T-helper 17 cell (primary cell): ENCODE data around the gene CD160. TPM values are rescaled to one million over a fixed set of nuclear protein-coding genes. Genes with fewer than 3 reads are reported as not detected.
"Not testable (repeated sequence)": the region's sequence is repeated elsewhere in the genome, so short reads cannot be mapped to it uniquely, and the experiment has no call there.

Experiments
- ATAC-seq: fragments of 150-1000 bp; cut with Tn5 transposase; 2 replicates; pipeline ENCODE4 v1.10.0; 2021; ENCODE audit warnings: mild to moderate bottlenecking, moderate library complexity
- DNase-seq, 3 donors: peaks; one replicate each; pipeline versions ENCODE4 v3.0.0 to v3.0.0-alpha.2; 2020 to 2021
- H3K9me3 ChIP-seq: one replicate; pipeline ENCODE4 v1.7.0; 2013; ENCODE audit warnings: low read length, mild to moderate bottlenecking; ENCODE audit not compliant: control insufficient read depth, poor library complexity, severe bottlenecking
- H3K27ac Mint-ChIP-seq: one replicate; pipeline ENCODE4 v1.8.0; 2022; ENCODE audit warnings: mild to moderate bottlenecking, moderate library complexity, mixed read lengths
- H3K27me3 Mint-ChIP-seq: one replicate; pipeline ENCODE4 v1.8.0; 2022; ENCODE audit warnings: mixed read lengths
- H3K36me3 Mint-ChIP-seq: one replicate; pipeline ENCODE4 v1.8.0; 2022; ENCODE audit warnings: low read depth, mixed read lengths
- H3K4me1 Mint-ChIP-seq: one replicate; pipeline ENCODE4 v1.8.0; 2022; ENCODE audit warnings: mild to moderate bottlenecking, mixed read lengths
- H3K4me3 Mint-ChIP-seq: one replicate; pipeline ENCODE4 v1.8.0; 2022; ENCODE audit warnings: mild to moderate bottlenecking, moderate library complexity, mixed read lengths
- total RNA-seq, 4 donors: library from RNA in 2 of 4; stranded (reverse) in 2 of 4; gene quantifications; one replicate each; pipeline ENCODE4 v1.2.3 and lab custom pipeline; 2022 to 2026

CD160 gene, protein sequence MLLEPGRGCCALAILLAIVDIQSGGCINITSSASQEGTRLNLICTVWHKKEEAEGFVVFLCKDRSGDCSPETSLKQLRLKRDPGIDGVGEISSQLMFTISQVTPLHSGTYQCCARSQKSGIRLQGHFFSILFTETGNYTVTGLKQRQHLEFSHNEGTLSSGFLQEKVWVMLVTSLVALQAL
- total RNA-seq, result under 1 TPM in 1 of 2 donors, not detected in 1; 0.20 TPM
- 0 reads per million in 2 donors for total RNA-seq (lab: John Stamatoyannopoulos, UW)

DNA sequence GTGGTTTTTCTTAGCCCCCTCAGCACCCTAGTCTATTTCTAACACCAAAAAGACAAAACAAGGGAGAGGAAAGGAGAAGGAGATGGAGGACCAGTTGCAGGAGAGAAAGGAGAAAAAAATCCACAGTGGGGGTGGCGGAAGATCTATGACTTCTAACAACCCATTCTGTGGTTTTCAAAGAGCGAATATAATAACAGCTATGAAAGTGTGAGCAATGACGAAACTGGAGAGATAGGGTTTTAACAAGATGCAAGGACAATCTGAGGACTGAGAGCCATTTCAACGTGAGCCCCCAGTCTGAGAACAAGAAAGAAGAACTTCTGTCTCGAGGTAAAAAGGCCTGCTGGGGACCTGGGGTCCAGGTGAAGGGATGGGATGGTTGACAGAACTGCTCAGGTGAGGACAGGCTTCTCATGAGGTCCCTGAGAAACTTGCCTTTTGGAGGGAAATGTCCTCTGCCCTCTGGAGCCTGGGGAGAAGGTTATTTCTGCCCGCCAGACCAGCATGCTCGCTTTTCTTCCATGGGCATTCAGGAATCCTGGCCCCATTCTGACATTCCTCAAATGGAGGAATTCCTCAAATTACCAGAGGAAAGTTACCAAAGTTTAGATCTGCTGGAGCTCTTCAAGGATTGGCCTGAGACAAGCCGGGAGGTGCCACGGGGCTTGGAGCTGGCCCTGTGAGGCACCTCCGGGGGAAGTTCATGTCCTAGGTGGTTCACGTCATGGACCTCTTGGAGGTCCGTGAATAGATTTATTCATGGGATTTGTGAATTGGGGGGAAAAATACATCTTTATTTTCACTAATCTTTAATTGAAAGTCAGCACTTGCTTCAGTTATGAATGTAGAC is at the start of gene CD160:
Gene CD160, plus strand, starts transcription at position 270 of the 850 bp plus-strand sequence. CDS start 8,829 bp downstream, outside the sequence.
- Mint-ChIP-seq H3K4me3 (no peak within 1 kb of the TSS), H3K27ac (peak within 1 kb of the TSS; percentile 16), H3K4me1 (peaks cover 13% of the 10 kb centered on the region), H3K27me3 (peaks cover 25% of the 10 kb centered on the region), H3K36me3 (no peaks in the 10 kb centered on the region)
- ATAC-seq (no peak), DNase-seq (no peak)
- H3K9me3 ChIP-seq, result no peaks in the 10 kb centered on the region

DNA sequence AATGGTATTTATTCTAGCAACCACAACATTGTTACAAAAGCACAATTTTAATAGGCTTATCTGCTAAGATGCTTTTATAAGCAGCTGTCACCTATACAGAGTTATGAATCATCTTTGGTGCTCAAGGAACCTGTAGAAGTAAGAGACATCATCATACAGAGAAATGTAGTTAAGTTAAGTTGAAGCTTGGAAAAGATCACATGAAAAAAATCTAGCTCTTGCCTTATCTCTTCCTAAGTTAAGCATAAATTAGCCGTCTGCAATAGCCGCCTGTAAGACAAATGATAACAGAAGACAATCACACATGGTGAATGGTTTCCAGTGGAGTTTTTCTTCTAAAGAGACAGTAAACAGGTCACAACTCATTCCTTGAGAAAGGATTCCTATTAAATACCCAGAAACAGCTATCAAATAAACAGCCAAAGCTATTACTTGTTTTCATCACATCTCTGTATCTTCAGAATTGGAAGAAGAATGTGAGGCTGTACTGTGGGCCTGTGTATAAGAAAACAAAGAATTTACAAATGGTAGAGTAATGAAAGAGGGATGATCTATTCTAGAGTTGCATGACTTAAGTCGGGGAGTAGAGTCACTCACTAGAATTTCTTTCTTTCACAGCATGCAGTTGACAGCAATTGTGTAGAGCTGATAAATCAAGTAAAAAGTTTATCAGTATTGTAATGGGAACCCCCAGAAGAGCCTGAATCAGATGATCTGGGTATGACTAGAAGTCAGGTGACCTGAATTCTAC is 48.1 kb upstream of the CD160 start:
- DNase-seq, H3K27me3 Mint-ChIP-seq, H3K9me3 ChIP-seq, H3K4me3 Mint-ChIP-seq, H3K4me1 Mint-ChIP-seq, ATAC-seq, H3K36me3 Mint-ChIP-seq, H3K27ac Mint-ChIP-seq: not testable (repeated sequence)

DNA sequence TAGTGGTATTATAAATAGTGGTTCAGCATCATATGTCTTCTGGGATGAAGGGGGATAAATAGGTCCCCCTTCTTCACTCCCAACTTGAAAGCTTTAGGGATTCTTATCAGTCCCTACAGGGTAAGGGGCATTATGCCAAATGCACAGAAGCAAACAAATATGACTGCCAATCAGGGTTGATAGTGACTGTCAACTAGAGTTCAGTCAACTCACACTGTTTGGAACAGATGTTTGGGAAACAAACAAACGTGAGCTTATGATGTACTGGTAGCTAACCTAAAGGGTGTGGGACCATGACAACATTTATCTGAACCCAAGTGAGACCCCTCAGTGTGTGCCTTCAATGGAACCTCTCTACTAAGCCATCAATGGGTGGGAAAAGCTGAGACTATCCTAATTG is 46.1 kb upstream of the CD160 start:
- not testable (repeated sequence) for H3K9me3 ChIP-seq, H3K27ac Mint-ChIP-seq, H3K4me1 Mint-ChIP-seq, DNase-seq, ATAC-seq, H3K27me3 Mint-ChIP-seq, H3K36me3 Mint-ChIP-seq, H3K4me3 Mint-ChIP-seq

DNA sequence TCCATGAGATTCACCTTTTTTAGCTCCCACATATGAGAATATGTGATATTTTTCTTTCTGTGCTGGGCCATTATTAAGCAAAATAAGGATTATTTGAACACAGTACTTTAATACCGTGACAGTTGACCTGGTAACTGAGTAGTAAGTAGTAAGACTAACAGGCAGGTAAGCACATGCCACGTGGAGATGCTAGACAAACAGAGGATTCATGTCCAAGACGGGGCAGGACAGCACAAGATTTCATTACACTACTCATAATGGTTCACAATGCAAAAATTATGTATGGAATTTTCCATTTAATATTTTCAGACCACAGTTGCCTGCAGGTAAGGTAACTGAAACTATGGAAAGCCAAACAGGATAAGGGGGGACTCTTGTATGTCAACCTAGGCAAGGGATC is 34.4 kb upstream of the CD160 start:
- not testable (repeated sequence) for H3K36me3 Mint-ChIP-seq, H3K27me3 Mint-ChIP-seq, H3K4me1 Mint-ChIP-seq, H3K4me3 Mint-ChIP-seq, H3K27ac Mint-ChIP-seq, DNase-seq, H3K9me3 ChIP-seq, ATAC-seq

DNA sequence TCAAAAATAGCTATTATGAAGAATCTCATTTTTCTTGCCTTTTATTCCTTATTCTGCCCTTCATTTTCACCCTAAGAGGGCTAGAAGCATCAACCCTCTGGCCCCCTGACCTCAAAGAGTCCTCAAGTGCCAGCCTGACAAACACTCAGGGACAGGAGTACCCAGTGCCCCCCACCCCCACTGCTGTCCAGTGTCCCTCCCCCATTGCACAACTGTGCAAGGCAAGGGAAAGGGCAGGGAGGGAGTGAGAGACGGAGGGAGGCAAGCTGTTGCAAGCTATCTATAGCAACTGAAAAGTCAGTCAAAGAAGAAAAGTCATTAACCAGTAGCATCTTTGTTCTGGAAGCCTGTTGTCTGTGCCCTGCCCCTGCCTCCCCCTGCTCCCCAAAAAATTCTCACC is 33.2 kb upstream of the CD160 start:
- not testable (repeated sequence) for H3K27me3 Mint-ChIP-seq, DNase-seq, ATAC-seq, H3K27ac Mint-ChIP-seq, H3K9me3 ChIP-seq, H3K36me3 Mint-ChIP-seq, H3K4me3 Mint-ChIP-seq
- H3K4me1 Mint-ChIP-seq, result peaks cover 18% of the 10 kb centered on the region

DNA sequence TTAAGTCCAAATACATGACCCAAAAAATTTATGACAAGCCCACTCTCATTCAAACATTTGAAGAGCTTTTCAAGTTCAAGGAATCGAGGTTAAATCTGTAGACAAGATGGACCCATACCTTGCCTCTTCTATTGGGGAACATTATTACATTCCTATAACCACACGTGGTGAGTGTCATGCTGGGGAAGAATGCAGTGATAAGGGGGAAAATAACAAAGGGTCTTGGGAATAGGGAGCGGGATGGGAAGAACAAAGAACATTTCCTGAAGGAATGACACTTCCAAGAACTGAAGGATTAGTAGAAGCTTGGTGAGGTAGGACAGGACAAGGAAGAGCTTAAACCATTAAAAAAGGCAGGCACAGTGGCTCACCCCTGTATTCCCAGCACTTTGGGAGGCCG is 31.0 kb upstream of the CD160 start:
- H3K4me1 Mint-ChIP-seq, result peaks cover 18% of the 10 kb centered on the region
- peak overlapping the region; percentile 75 for H3K27ac Mint-ChIP-seq
- H3K36me3 Mint-ChIP-seq, result no peaks in the 10 kb centered on the region
- H3K27me3 Mint-ChIP-seq, result no peaks in the 10 kb centered on the region
- no peaks in the 10 kb centered on the region for H3K9me3 ChIP-seq
- H3K4me3 Mint-ChIP-seq, result peak overlapping the region; percentile 43
- DNase-seq (no peak), ATAC-seq (no peak)

DNA sequence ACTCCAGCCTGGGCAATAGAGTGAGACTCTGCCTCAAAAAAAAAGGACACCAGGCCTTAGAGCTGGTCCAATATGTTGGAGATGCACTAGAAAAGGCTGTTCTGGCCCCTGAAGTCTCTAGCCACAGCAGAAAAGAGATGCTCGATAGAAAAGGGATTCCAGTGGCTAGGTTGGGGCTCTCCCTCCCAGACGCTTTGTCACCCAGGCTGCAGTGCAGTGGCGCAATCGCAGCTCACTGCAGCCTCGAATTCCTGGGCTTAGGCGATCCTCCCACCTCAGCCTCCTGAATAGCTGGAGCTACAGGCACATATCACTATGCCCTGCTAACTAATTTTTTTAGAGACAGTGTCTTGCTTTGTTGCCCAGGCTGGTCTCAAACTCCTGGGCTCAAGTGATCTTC is 30.4 kb upstream of the CD160 start:
- Mint-ChIP-seq H3K36me3 (no peaks in the 10 kb centered on the region), H3K27me3 (no peaks in the 10 kb centered on the region), H3K4me3 (no peak overlapping the region), H3K4me1 (peaks cover 18% of the 10 kb centered on the region), H3K27ac (peak overlapping the region; percentile 89)
- no peak for ATAC-seq
- H3K9me3 ChIP-seq, result no peaks in the 10 kb centered on the region
- DNase-seq, result no peak

DNA sequence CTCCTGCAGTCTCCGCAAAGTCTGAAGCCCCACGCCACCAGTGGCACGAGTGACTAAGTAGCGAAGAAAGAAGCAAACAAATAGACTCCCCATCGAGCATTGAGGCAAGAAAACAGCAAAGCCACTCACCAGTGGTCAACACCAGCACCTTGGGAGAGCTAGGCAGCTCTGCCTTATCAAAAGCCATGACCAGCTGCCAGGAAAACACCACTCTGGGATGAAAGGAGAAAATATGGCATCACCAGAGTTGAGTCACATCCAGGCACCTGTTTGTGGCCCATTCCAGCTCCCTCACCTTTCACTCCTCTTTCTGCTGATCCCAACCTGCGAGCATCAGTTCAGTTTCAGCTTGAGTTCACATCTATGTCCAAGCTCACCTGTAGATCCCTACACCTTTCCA is 29.4 kb upstream of the CD160 start:
- Mint-ChIP-seq H3K4me1 (peaks cover 18% of the 10 kb centered on the region), H3K36me3 (no peaks in the 10 kb centered on the region), H3K4me3 (peak overlapping the region; percentile 79), H3K27me3 (no peaks in the 10 kb centered on the region), H3K27ac (peak overlapping the region; percentile 89)
- H3K9me3 ChIP-seq, result no peaks in the 10 kb centered on the region
- no peak for DNase-seq
- ATAC-seq, result no peak

DNA sequence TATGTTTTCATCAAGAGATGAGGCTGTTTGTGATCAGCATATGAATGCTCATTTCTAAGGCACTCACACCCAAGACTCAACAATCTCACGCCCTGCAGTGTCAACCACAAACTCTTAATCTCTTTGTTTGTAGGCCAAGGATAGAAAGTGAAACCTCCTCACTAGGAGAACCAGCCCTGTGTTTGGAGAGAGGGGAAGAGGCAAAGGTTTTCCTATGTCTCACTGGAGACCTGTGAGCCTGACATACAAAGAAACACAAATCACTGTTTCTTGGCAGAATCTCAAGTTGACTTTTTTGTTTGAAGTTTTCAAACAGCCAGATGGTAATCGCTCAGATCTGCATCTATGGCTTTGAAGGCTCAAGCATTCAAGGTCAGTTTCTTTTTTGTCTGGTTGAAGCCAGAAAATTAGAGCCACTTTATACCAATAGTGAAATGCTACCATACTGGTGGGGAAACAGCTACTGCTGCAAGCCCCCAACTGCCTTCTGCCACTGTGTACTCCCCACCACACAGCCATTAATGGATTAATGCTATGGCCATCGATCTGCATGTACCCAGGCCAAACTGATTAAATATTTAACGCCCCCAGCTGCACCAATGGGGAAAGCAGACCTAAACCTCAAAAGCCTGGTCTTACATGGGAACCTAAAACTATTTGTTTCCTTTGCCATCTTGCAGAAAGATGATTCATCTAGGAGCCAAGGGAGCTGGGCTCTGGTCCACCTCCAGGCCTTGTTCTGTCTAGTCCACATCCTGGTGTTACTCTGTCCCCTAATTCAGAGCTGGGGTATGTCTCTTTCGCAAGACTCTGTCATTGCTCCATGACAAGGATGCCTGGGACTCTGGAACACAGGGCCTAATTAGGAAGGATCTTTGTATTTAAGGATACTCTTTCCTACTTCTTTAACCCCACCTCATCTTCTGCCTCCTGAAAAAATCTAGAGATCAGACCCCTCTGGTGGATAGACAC is 28.4 kb upstream of the CD160 start:
- peak; percentile 77 for ATAC-seq
- peak overlapping the region; percentile 65 for H3K4me3 Mint-ChIP-seq
- H3K27me3 Mint-ChIP-seq, result no peaks in the 10 kb centered on the region
- no peaks in the 10 kb centered on the region for H3K9me3 ChIP-seq
- peak overlapping the region; percentile 89 for H3K27ac Mint-ChIP-seq
- H3K4me1 Mint-ChIP-seq, result peaks cover 23% of the 10 kb centered on the region
- no peaks in the 10 kb centered on the region for H3K36me3 Mint-ChIP-seq
- no peak for DNase-seq

DNA sequence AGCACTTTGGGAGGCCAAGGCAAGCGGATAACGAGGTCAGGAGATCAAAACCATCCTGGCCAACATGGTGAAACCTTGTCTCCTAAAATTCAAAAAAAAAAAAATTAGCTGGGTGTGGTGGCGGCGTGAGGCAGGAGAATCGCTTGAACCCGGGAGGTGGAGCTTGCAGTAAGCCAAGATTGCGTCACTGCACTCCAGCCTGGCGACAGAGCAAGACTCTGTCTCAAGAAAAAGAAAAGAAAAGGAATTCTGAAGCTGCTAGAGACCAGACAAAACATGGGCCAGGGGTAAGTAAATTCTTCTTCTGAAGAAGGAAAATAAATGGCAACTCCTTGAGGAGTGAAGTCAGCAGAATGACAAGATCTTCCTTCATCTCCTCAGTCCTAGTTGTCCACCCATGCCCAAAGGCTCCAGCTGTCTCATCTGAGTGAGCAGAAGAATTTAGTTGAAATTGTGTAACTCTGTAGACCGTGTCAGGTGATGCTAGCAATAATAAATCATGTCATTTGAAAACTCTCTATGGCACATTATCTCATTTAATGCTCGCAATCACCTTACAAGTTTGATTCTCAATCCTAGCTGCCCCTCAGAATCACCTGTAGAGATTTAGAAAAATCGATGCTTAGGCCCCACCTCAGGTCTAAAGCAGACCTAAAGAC is 26.4 kb upstream of the CD160 start:
- DNase-seq, result no peak
- ATAC-seq, result no peak
- H3K9me3 ChIP-seq, result no peaks in the 10 kb centered on the region
- Mint-ChIP-seq H3K36me3 (no peaks in the 10 kb centered on the region), H3K4me1 (peaks cover 23% of the 10 kb centered on the region), H3K27me3 (peaks cover 8% of the 10 kb centered on the region), H3K4me3 (no peak overlapping the region), H3K27ac (no peak overlapping the region)

DNA sequence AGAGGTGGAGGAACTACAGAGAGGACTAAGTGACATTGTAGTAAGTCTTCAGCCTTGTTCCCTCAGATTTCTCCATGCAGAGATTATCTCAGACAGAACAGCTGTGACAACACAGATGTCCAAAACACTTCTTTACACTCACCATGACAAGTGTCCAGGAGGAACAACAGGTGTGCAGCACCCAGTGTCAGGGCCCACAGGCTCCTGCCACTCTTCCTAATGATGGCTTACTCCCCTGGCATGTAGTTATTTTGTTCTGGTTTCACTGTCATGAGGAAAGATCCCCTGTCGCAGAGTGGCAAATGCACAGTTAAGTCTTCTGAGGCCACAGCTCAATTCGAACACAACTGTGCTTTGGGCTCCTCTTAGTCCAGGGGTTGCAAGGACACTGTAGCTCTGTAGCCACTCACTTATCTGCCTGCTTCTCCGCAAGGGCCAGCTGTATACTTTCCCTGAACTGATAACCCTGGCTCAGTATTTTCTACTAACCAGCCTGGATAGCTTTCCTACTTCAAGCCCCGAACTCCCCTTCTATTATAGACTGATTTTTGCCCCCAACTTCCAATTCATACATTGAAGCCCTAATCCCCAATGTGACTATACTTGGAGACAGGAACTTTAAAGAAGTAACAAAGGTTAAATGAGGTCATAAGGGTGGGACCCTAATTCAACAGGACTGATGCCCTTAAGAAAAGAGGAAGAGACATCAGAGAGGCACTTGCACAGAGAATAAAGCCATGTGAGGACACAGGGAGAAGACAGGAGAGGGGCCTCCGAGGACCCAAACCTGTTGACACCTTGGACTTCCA is 23.3 kb upstream of the CD160 start:
- H3K27me3 Mint-ChIP-seq, result peaks cover 17% of the 10 kb centered on the region
- H3K4me3 Mint-ChIP-seq, result no peak overlapping the region
- H3K36me3 Mint-ChIP-seq, result no peaks in the 10 kb centered on the region
- peaks cover 10% of the 10 kb centered on the region for H3K4me1 Mint-ChIP-seq
- DNase-seq (no peak), ATAC-seq (no peak)
- H3K27ac Mint-ChIP-seq, result no peak overlapping the region
- no peaks in the 10 kb centered on the region for H3K9me3 ChIP-seq

DNA sequence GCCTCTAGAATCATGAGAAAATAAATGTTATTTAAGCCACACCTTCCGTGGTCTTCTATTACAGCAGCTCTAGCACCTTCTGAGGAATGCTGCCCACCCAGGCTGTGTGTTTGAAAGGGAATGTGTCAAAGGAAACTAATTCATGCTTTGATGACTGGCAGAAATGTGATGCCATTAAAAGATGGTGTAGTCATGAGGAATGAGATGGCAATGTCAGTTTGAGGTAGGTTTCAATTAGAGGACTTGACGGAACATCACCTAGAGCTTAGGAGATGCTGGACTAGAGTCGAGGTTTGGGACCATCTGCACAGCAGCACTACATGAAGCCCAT is 22.7 kb upstream of the CD160 start:
- Mint-ChIP-seq H3K27ac (no peak overlapping the region), H3K4me1 (peaks cover 10% of the 10 kb centered on the region), H3K36me3 (no peaks in the 10 kb centered on the region), H3K27me3 (peaks cover 17% of the 10 kb centered on the region), H3K4me3 (no peak overlapping the region)
- no peak for DNase-seq
- ATAC-seq, result no peak
- no peaks in the 10 kb centered on the region for H3K9me3 ChIP-seq
